Measurements from ENCODE around the gene SLC1A4. TPM values are rescaled to one million over a fixed set of nuclear protein-coding genes. Genes with fewer than 3 reads are reported as not detected.

The SLC1A4 gene
- total RNA-seq, 1 experiment from 2014 or later, result 35.0 TPM

DNA sequence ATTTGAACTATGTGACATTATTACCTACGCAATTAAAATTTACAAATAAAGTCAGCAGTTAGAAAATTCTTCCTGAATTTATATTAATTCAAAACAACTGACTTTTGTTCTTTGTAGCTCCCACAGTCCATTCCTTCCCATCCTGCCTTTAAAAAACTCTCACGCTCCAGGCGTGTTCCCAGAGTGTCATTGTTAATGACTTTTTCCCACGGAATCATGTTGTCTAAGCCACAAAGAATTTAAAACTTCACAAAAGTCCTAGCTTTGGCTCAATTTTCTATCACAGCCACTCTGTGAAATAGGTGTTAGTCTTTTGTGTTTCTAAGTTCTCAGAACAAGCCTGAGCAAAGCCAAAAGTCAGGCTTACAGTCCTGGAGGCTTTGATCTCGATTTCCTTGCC lies 26.5 kb downstream of the SLC1A4 start:
- no peaks in the 10 kb centered on the region; the same call in 1 of the 2 replicates for H3K36me3 ChIP-seq (ENCODE audit: control insufficient read depth, insufficient read depth, low read length)
- CTCF ChIA-PET, result no interaction called here
- POLR2A ChIA-PET, result no interaction called here

DNA sequence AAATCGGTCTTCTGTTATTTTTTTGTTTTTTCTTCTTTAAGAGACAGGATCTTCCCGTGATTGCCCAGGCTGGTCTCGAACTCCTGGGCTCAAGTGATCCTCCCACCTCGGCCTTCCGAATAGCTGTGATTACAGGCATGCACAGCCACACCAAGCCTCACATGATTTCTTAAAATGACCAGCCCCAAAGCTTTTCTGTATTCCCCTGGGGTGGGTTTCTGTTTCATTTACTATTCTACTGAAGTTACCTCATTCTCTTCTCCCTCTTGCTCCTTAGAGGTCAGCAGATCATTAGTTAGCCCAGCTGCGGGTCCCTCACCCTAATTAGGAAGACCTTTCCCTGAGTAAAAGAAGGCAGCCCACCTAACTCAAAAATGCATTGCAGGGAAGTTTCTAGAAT lies 27.6 kb downstream of the SLC1A4 start:
- CTCF ChIA-PET, result interaction anchor here (0.9 to 1.3 kb wide), 2 partner anchors 23 to 28 kb away, joined by 3 to 4 read pairs; partner anchors contain the start of gene SLC1A4
- intact Hi-C loops (cut with micrococcal nuclease; ENCODE audit: unreplicated experiment), result no loop called here
- Mint-ChIP-seq H3K9me3 (ENCODE audit: unreplicated experiment) (no peaks in the 10 kb centered on the region), H3K4me3 (ENCODE audit: unreplicated experiment) (no peak overlapping the region), H3K4me1 (ENCODE audit: low read depth, unreplicated experiment) (peaks cover 5% of the 10 kb centered on the region), H3K36me3 (ENCODE audit: insufficient read depth, unreplicated experiment) (peaks cover 18% of the 10 kb centered on the region), H3K27ac (ENCODE audit: unreplicated experiment) (no peak overlapping the region), H3K27me3 (ENCODE audit: insufficient read depth, unreplicated experiment) (no peaks in the 10 kb centered on the region)
- POLR2A ChIA-PET, result no interaction called here
- TF ChIP-seq, protein P1, sequence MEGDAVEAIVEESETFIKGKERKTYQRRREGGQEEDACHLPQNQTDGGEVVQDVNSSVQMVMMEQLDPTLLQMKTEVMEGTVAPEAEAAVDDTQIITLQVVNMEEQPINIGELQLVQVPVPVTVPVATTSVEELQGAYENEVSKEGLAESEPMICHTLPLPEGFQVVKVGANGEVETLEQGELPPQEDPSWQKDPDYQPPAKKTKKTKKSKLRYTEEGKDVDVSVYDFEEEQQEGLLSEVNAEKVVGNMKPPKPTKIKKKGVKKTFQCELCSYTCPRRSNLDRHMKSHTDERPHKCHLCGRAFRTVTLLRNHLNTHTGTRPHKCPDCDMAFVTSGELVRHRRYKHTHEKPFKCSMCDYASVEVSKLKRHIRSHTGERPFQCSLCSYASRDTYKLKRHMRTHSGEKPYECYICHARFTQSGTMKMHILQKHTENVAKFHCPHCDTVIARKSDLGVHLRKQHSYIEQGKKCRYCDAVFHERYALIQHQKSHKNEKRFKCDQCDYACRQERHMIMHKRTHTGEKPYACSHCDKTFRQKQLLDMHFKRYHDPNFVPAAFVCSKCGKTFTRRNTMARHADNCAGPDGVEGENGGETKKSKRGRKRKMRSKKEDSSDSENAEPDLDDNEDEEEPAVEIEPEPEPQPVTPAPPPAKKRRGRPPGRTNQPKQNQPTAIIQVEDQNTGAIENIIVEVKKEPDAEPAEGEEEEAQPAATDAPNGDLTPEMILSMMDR (IDR thresholded peaks at IDR 0.05; ENCODE audit: insufficient read depth in 1 of 2, low read depth in 1 of 2, low read length in 1 of 2, severe bottlenecking in 1 of 2, unreplicated experiment in 1 of 2), result no peak
- Histone ChIP-seq H3K9me3 (peaks cover 3% of the 10 kb centered on the region; the same call in 1 of the 2 replicates), H3K4me1 (peaks cover 4% of the 10 kb centered on the region; the same call in 1 of the 2 replicates), H3K4me3 (ENCODE audit: low read depth, low read length) (no peak overlapping the region), H3K36me3 (ENCODE audit: control insufficient read depth, insufficient read depth, low read length) (no peaks in the 10 kb centered on the region), H3K27me3 (replicated peaks; ENCODE audit: control insufficient read depth, insufficient read depth, low read length) (no peaks in the 10 kb centered on the region)
- DNase-seq, result no peak
- no TSS peak for BruUV-seq (replicated peaks)

More for the DNA sequence above, 26.5 kb downstream of the SLC1A4 start:
- intact Hi-C loops (cut with micrococcal nuclease; ENCODE audit: unreplicated experiment), result no loop called here
- BruUV-seq (replicated peaks), result no TSS peak
- no peaks in the 10 kb centered on the region for H3K4me1 Mint-ChIP-seq (ENCODE audit: low read depth, unreplicated experiment)
- Histone ChIP-seq H3K4me3 (ENCODE audit: low read depth, low read length) (no peak overlapping the region), H3K9me3 (peaks cover 3% of the 10 kb centered on the region; the same call in 1 of the 2 replicates), H3K4me1 (no peaks in the 10 kb centered on the region), H3K27me3 (replicated peaks; ENCODE audit: control insufficient read depth, insufficient read depth, low read length) (no peaks in the 10 kb centered on the region)
- peaks cover 18% of the 10 kb centered on the region for H3K36me3 Mint-ChIP-seq (ENCODE audit: insufficient read depth, unreplicated experiment)
- no peaks in the 10 kb centered on the region for H3K27me3 Mint-ChIP-seq (ENCODE audit: insufficient read depth, unreplicated experiment)
- H3K9me3 Mint-ChIP-seq (ENCODE audit: unreplicated experiment), result no peaks in the 10 kb centered on the region
- no peak overlapping the region for H3K4me3 Mint-ChIP-seq (ENCODE audit: unreplicated experiment)
- TF ChIP-seq, protein P1 (IDR thresholded peaks at IDR 0.05; ENCODE audit: insufficient read depth in 1 of 2, low read depth in 1 of 2, low read length in 1 of 2, severe bottlenecking in 1 of 2, unreplicated experiment in 1 of 2), result no peak
- no peak for DNase-seq
- H3K27ac Mint-ChIP-seq (ENCODE audit: unreplicated experiment), result no peak overlapping the region

DNA sequence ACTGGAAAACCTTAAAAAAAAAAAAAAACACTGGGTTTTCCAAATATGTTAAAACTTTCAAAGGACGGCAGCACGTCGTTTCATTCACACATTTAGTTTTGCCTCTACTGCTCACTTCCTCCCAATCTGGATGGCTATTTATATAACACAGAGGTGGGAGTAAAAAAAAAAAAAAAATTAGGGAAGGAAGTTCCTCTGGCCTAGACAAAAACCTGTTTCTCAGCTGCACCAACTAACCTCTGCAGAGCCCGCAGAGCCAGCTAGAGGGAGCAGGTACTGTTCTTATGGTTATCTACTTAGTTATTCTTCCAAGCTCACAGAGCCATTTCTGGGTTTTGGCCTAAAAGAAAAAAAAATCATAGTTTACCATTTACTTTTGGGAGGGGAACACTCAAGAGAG lies 28.1 kb downstream of the SLC1A4 start:
- intact Hi-C loops (cut with micrococcal nuclease; ENCODE audit: unreplicated experiment), result no loop called here
- no peaks in the 10 kb centered on the region for H3K36me3 ChIP-seq (ENCODE audit: control insufficient read depth, insufficient read depth, low read length)
- TF ChIP-seq, protein P1 (IDR thresholded peaks at IDR 0.05; ENCODE audit: insufficient read depth in 1 of 2, low read depth in 1 of 2, low read length in 1 of 2, severe bottlenecking in 1 of 2, unreplicated experiment in 1 of 2), result peak in 1 of 2 experiments; percentile 53
- peaks cover 9% of the 10 kb centered on the region for H3K4me1 Mint-ChIP-seq (ENCODE audit: low read depth, unreplicated experiment)
- no peaks in the 10 kb centered on the region for H3K27me3 ChIP-seq (replicated peaks; ENCODE audit: control insufficient read depth, insufficient read depth, low read length)
- H3K9me3 ChIP-seq, result peaks cover 3% of the 10 kb centered on the region; the same call in 1 of the 2 replicates
- BruUV-seq (replicated peaks), result no TSS peak
- POLR2A ChIA-PET, result no interaction called here
- H3K27ac Mint-ChIP-seq (ENCODE audit: unreplicated experiment), result no peak overlapping the region
- peaks cover 18% of the 10 kb centered on the region for H3K36me3 Mint-ChIP-seq (ENCODE audit: insufficient read depth, unreplicated experiment)
- CTCF ChIA-PET, result interaction anchor here (0.5 to 1.3 kb wide), 4 partner anchors 12 to 500 kb away, joined by 3 to 13 read pairs (median 4); partner anchors contain the start of gene SLC1A4
- DNase-seq, result peak in 1 of 2 experiments; percentile 34
- peaks cover 8% of the 10 kb centered on the region; the same call in 1 of the 2 replicates for H3K4me1 ChIP-seq
- no peaks in the 10 kb centered on the region for H3K27me3 Mint-ChIP-seq (ENCODE audit: insufficient read depth, unreplicated experiment)
- no peak overlapping the region for H3K4me3 ChIP-seq (ENCODE audit: low read depth, low read length)
- H3K4me3 Mint-ChIP-seq (ENCODE audit: unreplicated experiment), result no peak overlapping the region
- H3K9me3 Mint-ChIP-seq (ENCODE audit: unreplicated experiment), result no peaks in the 10 kb centered on the region

Data from Caco-2 (cell line).